ENCODE results near the gene PTPN9.

The PTPN9 gene

DNA sequence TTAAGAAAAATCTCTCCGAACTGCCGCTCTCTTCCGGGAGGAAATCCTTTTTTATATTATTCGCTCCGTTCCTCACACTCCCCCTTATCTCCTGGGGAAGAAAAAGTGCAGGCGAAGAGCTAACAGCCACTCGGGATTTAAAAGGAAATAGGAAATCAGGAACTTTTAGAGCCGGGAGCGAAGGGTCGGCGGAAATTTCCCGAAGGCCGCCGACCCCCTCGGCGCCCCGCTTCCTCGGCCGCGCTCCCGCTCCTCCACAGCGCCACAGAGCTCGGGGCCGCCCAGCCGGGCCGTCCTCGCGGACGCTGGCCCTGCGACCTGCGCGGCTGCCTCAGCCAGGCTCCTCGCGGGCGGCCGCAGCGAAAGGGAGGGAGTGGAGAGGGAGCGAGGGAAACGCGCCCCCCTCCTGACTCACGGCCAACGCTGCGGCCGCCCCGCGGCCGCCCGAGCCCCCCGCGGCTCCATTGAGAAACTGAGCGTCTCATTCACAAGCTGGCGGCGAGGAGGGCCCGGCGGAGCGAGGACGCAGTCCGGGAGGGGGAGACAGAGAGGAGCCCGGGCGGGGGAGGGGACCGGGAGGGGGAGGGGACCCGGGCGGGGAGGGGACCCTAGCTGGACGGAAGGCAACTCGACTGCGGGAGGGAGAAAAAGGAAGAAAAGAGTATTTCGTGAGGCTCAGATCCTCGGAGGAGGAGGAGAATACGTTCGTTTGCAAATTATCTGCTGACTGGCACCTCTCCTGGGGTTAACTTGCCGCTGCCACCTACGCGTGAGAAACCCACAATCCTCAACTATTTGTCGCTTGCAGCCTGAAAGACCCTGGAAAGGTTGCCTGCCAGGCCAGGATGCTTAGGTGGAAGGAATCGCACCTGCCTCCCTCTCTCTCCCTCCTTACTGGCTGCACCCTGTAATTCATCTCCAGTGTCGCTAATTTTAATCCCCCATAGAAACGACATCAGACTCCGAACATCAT, at the start of gene PTPN9:
TSS of gene PTPN9 (minus strand) at position 368 of the 973 bp plus-strand sequence. CDS start 539 bp downstream, outside the sequence.
- peak; percentile 90 for DNase-seq (ENCODE audit: low spot score)
- TF ChIP-seq, protein P1, sequence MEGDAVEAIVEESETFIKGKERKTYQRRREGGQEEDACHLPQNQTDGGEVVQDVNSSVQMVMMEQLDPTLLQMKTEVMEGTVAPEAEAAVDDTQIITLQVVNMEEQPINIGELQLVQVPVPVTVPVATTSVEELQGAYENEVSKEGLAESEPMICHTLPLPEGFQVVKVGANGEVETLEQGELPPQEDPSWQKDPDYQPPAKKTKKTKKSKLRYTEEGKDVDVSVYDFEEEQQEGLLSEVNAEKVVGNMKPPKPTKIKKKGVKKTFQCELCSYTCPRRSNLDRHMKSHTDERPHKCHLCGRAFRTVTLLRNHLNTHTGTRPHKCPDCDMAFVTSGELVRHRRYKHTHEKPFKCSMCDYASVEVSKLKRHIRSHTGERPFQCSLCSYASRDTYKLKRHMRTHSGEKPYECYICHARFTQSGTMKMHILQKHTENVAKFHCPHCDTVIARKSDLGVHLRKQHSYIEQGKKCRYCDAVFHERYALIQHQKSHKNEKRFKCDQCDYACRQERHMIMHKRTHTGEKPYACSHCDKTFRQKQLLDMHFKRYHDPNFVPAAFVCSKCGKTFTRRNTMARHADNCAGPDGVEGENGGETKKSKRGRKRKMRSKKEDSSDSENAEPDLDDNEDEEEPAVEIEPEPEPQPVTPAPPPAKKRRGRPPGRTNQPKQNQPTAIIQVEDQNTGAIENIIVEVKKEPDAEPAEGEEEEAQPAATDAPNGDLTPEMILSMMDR (IDR thresholded peaks at IDR 0.05; ENCODE audit: extremely low read depth, missing control alignments): no peak

DNA sequence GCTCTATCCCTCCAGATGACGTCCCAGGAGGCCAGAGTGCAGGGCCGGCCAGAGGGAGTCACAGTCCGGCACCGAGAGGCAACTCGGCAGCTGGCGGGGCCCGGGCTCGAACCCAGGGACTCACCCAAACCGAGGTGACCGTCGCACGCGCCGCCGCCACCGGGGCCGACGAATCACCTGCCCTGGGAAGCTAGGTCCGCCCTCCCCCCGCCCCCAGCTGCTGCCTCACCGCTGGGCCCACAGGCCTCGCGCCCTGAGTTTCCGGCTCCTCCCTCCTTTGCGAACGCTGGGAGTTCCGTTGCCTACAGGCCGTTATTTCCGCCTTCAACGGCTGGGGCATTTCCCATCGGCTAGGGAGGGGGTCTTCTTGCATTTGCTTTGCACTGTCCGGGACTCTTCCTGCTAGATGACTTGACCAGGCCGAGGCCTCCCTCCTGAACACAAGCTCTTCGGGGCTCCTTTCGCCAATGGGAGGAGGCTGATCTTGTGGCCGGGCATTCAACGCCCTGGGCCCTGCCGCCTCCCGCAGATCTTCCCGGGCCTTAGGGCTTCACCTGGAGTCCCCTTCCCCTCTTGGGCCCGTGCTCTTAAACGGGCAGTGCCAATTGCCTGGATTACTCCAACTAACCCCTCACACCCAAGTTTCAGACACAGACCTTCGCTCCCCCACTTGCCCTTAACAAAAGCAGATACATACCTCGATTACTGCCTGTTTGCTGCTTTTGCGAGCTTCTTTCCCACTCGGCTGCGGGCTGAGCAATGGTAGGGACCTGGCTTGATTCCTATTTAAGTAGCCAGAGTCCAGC, 46.6 kb upstream of the PTPN9 start, which contains the start of gene SNUPN:
TSS of gene SNUPN (minus strand) at position 184 of the 806 bp plus-strand sequence. CDS start 4,674 bp downstream, outside the sequence.
- TF ChIP-seq, protein P1 (IDR thresholded peaks at IDR 0.05; ENCODE audit: extremely low read depth, missing control alignments): no peak
- peak; percentile 96 for DNase-seq (ENCODE audit: low spot score)

DNA sequence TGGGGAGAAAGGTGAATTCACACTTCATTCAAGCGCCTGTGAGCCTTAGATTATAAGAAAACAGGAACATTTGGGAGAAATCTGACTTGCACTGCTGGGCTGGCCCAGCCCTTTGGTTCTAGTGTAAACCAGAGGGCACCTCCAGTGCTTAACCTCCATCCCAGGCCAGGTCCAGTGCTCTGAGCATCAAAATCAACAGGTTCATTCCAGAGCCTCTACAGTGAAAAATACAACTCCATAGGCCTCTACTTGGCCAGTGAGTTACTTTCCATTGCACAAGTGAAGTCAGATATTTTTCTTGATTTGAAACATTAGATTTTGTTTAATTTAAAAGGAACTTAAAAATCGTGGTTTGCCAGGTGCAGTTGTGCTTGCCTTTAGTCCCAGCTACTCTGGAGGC, 43.4 kb upstream of the PTPN9 start:
- TF ChIP-seq, protein P1 (IDR thresholded peaks at IDR 0.05; ENCODE audit: extremely low read depth, missing control alignments): no peak

DNA sequence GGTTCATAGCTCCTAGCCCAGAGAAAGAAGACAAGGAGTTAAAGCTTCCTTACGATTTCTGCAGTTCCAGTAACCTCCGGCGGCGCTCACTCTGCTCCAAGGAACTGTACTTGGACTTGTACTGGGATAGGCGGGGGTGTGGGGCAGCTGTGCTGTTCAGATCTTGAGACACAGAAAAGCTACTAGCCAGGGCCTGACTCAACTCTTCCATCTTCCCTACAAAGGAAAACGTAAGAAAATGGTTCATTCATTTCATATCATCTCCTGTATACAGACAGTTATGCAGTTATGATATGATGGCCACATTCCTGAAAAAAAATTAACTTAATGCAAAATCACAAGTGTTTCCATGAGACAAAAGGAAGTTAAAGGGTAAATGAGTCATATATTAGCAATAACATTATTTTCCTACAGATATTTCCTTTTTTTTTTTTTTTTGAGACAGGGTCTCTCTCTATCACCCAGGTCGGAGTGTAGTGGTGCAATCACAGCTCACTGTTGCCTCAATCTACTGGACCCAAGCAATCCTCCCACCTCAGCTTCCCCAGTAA, 41.8 kb upstream of the PTPN9 start:
- TF ChIP-seq, protein P1 (IDR thresholded peaks at IDR 0.05; ENCODE audit: extremely low read depth, missing control alignments): no peak
- DNase-seq (ENCODE audit: low spot score): no peak

More for the DNA sequence above, 43.4 kb upstream of the PTPN9 start:
- DNase-seq (ENCODE audit: low spot score): no peak

DNA sequence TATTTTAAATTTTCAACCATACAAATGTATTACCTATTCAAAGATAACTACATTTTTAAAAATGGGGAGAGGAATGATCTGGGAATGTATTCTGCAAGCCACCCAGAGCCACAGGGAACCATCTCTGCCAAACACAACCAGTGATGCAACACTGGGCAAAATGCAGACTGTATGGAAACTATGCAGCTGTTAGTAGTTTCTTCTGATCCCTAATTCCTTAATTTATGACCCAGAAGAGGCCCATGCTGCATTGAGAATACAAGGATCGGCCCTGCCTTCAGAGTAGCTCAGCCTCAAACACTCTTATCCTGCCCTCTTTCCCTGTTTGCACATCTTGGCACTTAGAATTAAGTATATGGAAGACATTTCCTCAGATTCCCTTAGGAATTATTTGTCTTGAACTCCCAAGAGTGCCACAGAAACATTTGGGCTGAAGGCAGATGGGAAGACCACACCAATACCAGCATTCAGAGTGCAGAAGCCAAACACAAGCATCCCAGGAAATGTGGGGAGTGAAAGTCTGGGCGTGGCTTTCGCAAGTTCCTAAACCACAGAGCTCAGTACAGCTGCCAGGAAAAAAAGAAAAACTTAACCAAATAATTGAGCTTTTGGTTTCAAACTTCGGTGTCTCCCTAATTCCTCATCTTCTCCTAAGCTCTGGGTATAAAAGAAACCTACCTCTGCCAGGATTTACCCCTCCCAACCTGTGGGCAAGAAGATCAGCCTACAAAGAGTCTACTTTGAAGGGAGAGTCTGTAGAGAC, 41.1 kb upstream of the PTPN9 start:
- no peak for DNase-seq (ENCODE audit: low spot score)
- TF ChIP-seq, protein P1 (IDR thresholded peaks at IDR 0.05; ENCODE audit: extremely low read depth, missing control alignments): no peak

DNA sequence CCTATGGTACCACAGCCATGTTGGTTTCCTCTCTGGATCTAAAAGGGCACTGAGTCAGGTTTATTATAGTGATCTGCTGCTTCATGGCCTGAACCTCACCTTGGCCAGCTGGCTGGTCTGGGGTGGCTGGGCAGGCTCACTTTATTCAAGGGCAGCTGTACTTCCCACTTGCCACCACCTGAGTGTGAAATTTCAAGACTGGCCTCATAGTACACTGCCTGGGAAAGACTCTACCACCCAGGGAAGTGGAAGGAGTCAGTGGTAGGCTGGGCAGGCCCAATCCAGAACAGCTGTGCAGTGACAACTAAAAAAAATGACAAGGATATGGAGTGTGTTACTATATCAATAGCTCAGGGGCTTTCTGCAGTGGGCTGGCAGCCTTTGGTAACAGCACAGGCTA, 37.7 kb upstream of the PTPN9 start:
- TF ChIP-seq, protein P1 (IDR thresholded peaks at IDR 0.05; ENCODE audit: extremely low read depth, missing control alignments): no peak
- DNase-seq (ENCODE audit: low spot score): no peak

All from GM20000 (cell line).